Astrocyte (in vitro differentiated cells and primary cell): Measurements from ENCODE around the gene IL25.

Source experiments
- EZH2 ChIP-seq: IDR thresholded peaks from 2 replicates; pipeline ENCODE4 v1.6.1; 2012; ENCODE audit warnings: mild to moderate bottlenecking, low read length, inconsistent platforms; ENCODE audit not compliant: insufficient read depth
- TF ChIP-seq, protein P1 (sequence below): IDR thresholded peaks from 2 replicates; pipeline ENCODE4 v1.5.1; 2011; ENCODE audit warnings: low read depth, mild to moderate bottlenecking, inconsistent platforms, low read length, moderate library complexity; ENCODE audit not compliant: insufficient read depth

DNA sequence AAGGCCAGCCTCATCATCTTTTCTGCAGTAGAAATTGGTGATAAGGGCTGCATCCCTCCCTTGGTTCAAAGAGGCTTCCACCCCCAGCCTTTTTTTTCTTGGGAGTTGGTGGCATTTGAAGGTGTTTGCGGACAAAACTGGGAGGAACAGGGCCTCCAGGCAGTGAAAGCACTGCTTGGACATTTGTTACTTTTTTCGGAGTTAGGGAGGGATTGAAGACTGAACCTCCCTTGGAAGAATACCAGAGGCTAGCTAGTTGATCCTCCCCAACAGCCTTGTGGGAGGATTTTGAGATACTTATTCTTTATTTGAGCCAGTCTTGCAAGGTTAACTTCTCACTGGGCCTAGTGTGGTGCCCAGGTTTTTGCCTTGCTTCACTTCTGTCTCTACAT, 48.2 kb upstream of the IL25 start:
- TF ChIP-seq, protein P1, sequence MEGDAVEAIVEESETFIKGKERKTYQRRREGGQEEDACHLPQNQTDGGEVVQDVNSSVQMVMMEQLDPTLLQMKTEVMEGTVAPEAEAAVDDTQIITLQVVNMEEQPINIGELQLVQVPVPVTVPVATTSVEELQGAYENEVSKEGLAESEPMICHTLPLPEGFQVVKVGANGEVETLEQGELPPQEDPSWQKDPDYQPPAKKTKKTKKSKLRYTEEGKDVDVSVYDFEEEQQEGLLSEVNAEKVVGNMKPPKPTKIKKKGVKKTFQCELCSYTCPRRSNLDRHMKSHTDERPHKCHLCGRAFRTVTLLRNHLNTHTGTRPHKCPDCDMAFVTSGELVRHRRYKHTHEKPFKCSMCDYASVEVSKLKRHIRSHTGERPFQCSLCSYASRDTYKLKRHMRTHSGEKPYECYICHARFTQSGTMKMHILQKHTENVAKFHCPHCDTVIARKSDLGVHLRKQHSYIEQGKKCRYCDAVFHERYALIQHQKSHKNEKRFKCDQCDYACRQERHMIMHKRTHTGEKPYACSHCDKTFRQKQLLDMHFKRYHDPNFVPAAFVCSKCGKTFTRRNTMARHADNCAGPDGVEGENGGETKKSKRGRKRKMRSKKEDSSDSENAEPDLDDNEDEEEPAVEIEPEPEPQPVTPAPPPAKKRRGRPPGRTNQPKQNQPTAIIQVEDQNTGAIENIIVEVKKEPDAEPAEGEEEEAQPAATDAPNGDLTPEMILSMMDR, result no peak
- no peak for TF ChIP-seq EZH2
